GM18861 (cell line): ENCODE measurements around the gene GNB1L.
"Not testable (repeated sequence)": the region's sequence is repeated elsewhere in the genome, so short reads cannot be mapped to it uniquely, and the experiment has no call there.

Experiments used
- ATAC-seq: cut with Tn5 transposase; IDR thresholded peaks from one replicate; pipeline ENCODE4 v1.9.1; 2021; ENCODE audit not compliant: unreplicated experiment

The GNB1L gene

GRCh38 chr22:19799322-19800190, 55.1 kb downstream of the GNB1L start:
- no peak for ATAC-seq

GRCh38 chr22:19798891-19799293, 55.8 kb downstream of the GNB1L start:
- ATAC-seq, result no peak

GRCh38 chr22:19798003-19798665, 56.5 kb downstream of the GNB1L start:
- ATAC-seq, result no peak

GRCh38 chr22:19797086-19798002, 57.3 kb downstream of the GNB1L start:
- ATAC-seq, result no peak

DNA sequence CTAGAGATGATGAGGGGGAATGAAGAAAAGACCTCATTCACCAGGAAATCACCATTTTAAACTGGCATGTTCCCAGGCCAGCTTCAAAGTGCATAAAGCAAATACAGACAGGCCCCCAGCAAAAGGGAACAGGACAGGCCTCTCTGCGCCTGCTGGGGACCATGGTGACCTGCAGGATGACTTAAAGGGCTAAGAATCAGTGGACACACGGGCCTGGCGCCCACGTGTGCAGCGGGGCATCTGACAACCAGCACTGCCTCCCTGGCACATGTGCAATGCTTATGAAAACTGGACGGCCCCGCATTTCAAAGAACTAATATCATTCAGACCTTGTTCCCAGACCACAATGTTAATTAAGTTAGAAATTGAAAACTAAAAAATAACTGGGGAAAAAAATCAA, 58.5 kb downstream of the GNB1L start:
- no peak for ATAC-seq

DNA sequence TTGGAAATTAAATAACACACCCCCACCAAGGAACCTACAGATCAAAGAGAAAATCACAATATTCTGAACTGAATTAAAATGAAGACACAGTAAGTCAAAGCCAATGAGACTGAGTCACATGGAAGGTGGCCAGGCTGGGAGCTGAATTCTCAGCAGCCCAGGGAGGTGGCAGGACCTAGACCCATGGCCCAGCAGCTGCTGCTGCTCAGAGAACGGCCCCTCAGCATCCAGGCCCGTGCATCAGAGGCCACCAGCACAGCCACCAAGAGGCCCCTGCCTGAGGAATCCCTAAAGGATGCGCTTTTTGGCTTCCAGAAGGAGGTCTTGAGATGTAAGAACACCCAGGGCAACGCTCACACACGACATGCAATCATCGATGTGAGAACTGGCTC, 59.1 kb downstream of the GNB1L start:
- no peak for ATAC-seq

GRCh38 chr22:19793661-19794310, 60.9 kb downstream of the GNB1L start:
- ATAC-seq, result no peak

- ATAC-seq, result no peak
Observed at GRCh38 chr22:19793161-19793560, 61.5 kb downstream of the GNB1L start.

- not testable (repeated sequence) for ATAC-seq
Observed at GRCh38 chr22:19792383-19792896, 62.2 kb downstream of the GNB1L start.

GRCh38 chr22:19791894-19792293, 62.8 kb downstream of the GNB1L start:
- ATAC-seq, result no peak

DNA sequence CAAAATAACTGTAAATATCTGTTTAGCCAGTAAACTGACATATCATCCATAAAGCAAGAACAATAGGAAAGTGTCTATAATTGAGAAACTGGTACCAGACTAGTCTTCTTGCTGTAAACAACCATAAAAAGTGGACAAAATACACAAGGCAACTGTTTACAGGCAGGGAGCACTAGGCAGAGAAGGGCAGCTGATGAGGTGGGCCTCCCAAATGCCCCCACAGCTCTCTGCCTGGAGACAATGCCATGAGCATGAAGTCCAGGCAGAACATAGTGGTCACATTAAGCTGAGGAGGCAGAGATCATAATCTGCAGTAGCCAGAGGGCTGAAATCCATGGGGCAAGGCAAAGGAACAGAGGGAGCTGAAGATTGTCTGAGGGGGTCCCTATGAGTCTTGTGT, 63.4 kb downstream of the GNB1L start:
- ATAC-seq, result no peak

DNA sequence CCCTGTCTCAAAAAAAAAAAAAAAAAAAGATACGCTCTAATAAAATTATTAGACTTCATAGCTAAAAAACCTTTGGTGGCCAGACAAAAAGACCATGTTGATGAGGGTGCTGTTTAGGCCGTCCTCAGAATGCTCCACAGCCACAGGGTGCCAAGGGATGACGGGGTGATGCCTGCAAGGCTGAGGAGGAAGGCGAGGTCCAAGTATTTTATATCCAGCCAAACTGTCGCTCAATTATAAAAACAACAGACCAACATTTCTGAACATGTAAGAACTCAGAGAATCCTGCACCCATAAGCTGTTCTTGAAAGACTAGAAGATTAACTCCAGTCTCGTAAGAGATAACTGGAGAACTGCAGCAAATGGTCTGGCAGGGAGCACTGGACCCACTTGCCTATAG, 64.8 kb downstream of the GNB1L start:
- ATAC-seq, result no peak

DNA sequence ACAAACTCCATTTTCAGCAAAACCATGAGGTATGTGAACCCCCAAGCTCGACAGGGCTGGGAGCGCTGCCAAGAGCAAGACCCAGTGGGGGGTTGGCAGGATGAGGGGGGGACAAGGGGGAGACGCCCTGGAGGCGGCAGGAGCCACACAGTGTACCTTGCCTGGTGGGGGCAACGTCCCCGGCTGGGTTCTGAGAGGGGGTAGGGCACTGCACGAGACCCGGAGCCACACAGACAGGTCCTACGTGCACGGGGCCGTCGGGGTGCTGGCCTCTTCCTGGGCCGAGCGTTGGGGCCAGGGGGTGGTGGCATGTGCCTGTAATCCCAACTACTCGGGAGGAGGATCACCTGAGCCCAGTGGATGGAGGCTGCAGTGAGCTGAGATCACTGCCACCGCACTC, 65.3 kb downstream of the GNB1L start:
- no peak for ATAC-seq

DNA sequence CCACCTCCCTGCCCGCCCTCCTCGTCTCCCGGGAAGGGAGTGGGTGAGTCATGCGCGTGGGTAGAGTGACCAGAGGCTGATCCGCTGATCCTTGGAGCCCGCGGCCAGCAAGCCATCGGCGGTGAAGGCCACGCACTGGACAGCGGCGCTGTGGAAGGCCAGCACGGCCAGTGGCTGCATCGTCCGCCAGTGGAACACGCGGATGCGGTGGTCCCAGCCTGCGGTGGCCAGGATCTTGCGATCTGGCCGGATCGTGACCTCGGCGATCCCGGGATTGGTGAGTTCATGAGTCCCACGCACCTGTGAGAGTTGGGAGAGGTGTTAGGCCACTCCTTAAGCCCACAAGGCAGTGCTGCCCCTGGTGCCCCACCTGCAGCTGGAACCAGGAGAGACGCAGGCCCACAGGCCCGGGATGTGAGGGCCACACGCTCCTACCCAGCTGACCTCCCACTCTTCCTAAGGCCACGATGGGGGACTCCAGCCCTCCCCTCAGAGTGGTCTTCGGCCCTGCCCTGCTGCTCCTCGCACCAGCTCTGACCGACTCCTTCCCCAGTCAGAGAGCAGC, 65.9 kb downstream of the GNB1L start:
- ATAC-seq, result no peak

DNA sequence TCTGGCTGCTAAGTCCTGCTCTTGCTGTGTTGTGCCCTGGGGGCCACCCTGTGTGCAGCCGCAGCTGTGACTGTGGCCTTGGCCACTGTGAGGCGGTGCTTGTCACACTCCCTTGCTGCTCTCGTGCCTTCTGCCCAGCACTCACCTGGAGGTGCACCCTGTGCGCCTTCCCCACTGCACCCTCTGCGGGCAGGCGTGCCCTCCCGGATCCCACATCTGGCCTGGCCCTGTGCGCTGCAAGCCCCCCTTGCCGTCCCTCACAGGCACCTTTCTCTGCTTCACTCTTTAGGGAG, 66.9 kb downstream of the GNB1L start:
- no peak for ATAC-seq

DNA sequence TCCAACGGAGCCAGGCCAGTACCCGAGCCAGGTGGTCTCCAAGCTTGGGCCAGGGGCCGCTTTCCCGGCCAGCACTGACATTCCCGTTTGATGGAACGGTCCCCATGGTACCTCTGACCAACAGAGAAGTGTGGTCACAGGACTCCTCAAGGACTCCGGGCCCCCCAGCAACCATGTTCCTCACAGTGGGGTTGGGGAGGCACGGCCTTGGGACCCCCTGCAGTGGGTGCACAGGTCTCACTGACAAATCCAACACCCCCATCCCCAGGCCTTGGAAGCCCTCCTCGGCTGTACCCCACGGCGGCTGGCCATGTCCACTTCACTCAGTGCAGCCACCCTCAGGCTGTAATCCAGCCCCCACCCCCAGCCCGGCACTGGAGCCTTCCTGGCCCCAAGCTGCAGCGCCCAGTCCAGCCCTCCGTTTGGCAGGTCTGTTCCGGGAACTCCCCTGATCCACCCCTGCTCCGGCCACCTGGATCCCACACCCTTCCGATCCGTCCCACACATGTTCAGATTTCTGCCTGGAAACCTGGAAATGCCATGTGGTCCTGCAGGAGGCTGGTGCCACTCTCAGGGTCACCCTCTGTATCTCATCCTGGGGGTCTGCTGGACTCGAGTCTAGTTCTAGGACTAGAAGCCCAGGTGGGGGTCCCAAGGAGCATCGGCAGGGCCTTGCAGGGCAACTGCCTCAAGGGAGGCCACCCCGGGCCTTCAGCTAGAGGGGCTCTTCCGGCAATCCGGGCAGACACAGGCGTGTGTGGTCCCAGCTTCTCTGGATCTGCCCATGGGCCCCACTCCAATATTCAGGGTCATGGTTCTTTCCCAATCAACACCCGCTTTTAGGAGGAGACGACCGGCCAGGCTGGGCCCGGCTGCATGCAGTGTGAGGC, 67.5 kb downstream of the GNB1L start:
- no peak for ATAC-seq

DNA sequence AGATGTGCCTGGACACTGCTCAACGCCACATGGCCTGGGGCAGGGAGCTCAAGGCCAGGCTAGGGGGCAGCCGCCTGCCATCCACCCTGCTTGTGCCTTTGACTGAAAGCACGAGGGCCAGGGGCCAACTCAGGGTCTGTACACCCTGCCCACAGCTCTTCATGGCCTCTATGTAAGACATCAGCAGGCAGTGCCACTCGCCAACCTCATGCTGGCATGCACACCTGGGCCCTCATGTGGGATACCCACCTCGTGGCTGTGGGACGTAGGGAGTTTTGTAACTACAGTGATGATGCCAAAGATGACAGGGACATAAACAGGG, 68.4 kb downstream of the GNB1L start:
- ATAC-seq, result no peak

- no peak for ATAC-seq
Observed at GRCh38 chr22:19785461-19786263, 69.0 kb downstream of the GNB1L start.
